ENCODE results near the gene HLA-A.

DNA sequence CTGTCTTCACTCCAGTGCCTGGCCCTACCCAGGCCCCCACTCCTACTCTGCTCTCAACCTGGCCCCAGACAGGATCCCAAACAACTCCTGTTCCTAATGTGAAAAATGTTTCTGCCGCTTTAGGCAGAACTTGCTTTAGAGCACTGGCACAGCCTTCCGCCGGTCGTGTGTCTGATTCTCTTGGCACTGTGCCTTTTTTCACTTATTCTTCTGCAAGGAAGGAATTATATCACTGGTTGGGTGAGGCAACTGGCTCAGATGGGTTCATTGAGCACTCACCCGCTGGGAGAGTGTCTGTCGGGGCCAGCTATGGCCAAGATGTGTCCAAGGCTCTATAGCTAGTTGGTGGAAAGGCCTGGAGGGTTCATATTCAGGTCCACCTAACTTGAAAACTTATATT lies 33.6 kb upstream of the HLA-A start:
- TF ChIP-seq, protein P1, sequence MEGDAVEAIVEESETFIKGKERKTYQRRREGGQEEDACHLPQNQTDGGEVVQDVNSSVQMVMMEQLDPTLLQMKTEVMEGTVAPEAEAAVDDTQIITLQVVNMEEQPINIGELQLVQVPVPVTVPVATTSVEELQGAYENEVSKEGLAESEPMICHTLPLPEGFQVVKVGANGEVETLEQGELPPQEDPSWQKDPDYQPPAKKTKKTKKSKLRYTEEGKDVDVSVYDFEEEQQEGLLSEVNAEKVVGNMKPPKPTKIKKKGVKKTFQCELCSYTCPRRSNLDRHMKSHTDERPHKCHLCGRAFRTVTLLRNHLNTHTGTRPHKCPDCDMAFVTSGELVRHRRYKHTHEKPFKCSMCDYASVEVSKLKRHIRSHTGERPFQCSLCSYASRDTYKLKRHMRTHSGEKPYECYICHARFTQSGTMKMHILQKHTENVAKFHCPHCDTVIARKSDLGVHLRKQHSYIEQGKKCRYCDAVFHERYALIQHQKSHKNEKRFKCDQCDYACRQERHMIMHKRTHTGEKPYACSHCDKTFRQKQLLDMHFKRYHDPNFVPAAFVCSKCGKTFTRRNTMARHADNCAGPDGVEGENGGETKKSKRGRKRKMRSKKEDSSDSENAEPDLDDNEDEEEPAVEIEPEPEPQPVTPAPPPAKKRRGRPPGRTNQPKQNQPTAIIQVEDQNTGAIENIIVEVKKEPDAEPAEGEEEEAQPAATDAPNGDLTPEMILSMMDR (IDR thresholded peaks at IDR 0.05) = no peak
- TF ChIP-seq EP300 (IDR thresholded peaks at IDR 0.05) (no peak), POLR2A (IDR thresholded peaks at IDR 0.05; ENCODE audit: low read depth) (no peak)

All from esophagus muscularis mucosa (tissue), 4 donors.